DOHH2 (cell line): Measurements from ENCODE around the gene RBM38.
A peak's percentile ranks its signal among the peaks of the same experiment; 100 is the strongest.

ENCODE experiments used
- H3F3A ChIP-seq: fragments of 200-600 bp; sonication (generic), shearing (Covaris generic); 2 replicates; pipeline ENCODE4 v1.6.0; 2016; ENCODE audit warnings: antibody characterized with exemption, mild to moderate bottlenecking; ENCODE audit not compliant: control insufficient read depth, insufficient read depth
- H3K27ac ChIP-seq: fragments of 200-600 bp; sonication (generic); 2 replicates; pipeline ENCODE4 v1.5.1; 2014; ENCODE audit warnings: low read depth, mild to moderate bottlenecking, low read length, moderate library complexity
- H3K27me3 ChIP-seq: fragments of 200-600 bp; sonication (generic); 2 replicates; pipeline ENCODE4 v1.6.1; 2014; ENCODE audit warnings: mild to moderate bottlenecking, low read length, mixed read lengths; ENCODE audit not compliant: control insufficient read depth
- H3K36me3 ChIP-seq: fragments of 200-600 bp; sonication (generic); 2 replicates; pipeline ENCODE4 v1.6.1; 2014; ENCODE audit warnings: mild to moderate bottlenecking, low read length, moderate library complexity, mixed read lengths; ENCODE audit not compliant: control insufficient read depth
- H3K4me1 ChIP-seq: fragments of 200-600 bp; sonication (generic); 2 replicates; pipeline ENCODE4 v1.6.1; 2014; ENCODE audit warnings: mild to moderate bottlenecking, low read length, mixed read lengths; ENCODE audit not compliant: control insufficient read depth
- H3K4me2 ChIP-seq: fragments of 200-600 bp; sonication (generic); 2 replicates; pipeline ENCODE4 v1.6.0; 2014; ENCODE audit warnings: mild to moderate bottlenecking, low read length, moderate library complexity
- H3K4me3 ChIP-seq: fragments of 200-600 bp; sonication (generic); 2 replicates; pipeline ENCODE4 v1.5.1; 2014; ENCODE audit warnings: mild to moderate bottlenecking, low read length, mixed read lengths
- H3K79me2 ChIP-seq: fragments of 200-600 bp; sonication (generic); 2 replicates; pipeline ENCODE4 v1.6.1; 2014; ENCODE audit warnings: mild to moderate bottlenecking, low read length, mixed read lengths; ENCODE audit not compliant: control insufficient read depth
- H3K9me2 ChIP-seq: fragments of 200-600 bp; sonication (generic); replicated peaks from 2 replicates; pipeline ENCODE4 v1.6.1; 2014; ENCODE audit warnings: mild to moderate bottlenecking, low read length, mixed read lengths; ENCODE audit not compliant: control insufficient read depth
- H3K9me3 ChIP-seq: fragments of 200-600 bp; sonication (generic); 2 replicates; pipeline ENCODE4 v1.6.1; 2014; ENCODE audit warnings: antibody characterized with exemption, low read length, mixed read lengths; ENCODE audit not compliant: control insufficient read depth, insufficient read depth
- H4K20me1 ChIP-seq: fragments of 200-600 bp; sonication (generic); 2 replicates; pipeline ENCODE4 v1.6.0; 2014; ENCODE audit warnings: low read depth, mild to moderate bottlenecking, antibody characterized with exemption, low read length, moderate library complexity; ENCODE audit not compliant: control insufficient read depth, insufficient read depth
- CTCF ChIP-seq: fragments of 200-600 bp; sonication (generic); IDR thresholded peaks from one replicate; pipeline ENCODE4 v1.5.1; 2014; ENCODE audit warnings: antibody characterized with exemption, mild to moderate bottlenecking, low read depth, low read length; ENCODE audit not compliant: poor library complexity, severe bottlenecking
- EZH2phosphoT487 ChIP-seq: fragments of 200-600 bp; sonication (generic); IDR thresholded peaks from 2 replicates; pipeline ENCODE4 v1.6.1; 2017; ENCODE audit warnings: borderline replicate concordance, mild to moderate bottlenecking, antibody characterized with exemption, low read length, moderate library complexity, mixed read lengths

Gene RBM38

DNA sequence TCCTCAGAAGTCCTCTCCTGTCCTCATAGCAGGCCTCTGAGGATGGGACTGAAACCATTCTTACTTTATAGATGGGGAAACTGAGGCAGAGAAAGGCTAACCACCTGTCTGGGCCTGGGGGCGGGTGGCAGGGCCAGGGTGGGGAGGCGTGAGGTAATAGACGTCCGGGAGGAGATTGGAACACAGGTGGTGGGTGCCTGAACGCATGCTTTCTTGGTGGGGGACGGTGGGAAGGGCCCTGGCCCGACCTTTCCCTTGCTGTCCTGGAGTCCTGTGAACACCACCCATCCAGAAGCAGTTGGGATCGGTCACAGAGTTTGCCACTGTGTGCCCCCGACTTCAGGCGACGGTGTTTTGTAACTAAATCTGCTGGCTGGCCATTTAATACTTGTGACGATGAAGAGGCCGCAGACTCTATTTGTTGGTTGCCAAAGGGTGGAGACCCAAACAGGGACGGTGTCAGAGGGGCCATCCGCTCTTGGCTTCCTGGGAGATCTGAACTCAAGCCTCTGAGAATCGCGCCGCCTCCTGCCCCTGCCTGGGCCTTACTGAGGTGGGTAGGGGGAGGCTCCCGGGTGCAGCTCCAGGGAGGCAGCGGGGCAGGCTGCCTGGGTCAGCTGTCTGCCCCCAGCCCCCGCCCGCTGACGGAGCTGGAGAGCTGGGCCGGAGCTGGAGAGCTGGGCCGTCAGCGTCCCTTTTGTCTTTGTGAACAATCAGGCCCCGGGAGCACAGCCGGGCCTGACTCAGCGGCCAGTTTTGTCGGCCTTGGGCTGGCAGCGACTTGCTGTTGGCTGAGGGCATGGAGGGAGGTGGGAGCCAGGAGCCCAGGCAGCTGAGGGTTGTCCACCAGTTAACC, 4.1 kb downstream of the RBM38 start:
- Histone ChIP-seq H3K4me2 (peak overlapping the region; percentile 88), H3K79me2 (peaks cover 83% of the 10 kb centered on the region), H4K20me1 (peaks cover 28% of the 10 kb centered on the region), H3K27me3 (no peaks in the 10 kb centered on the region), H3F3A (peaks cover 51% of the 10 kb centered on the region), H3K4me3 (peak overlapping the region; percentile 95), H3K27ac (peak overlapping the region; percentile 95), H3K9me3 (no peaks in the 10 kb centered on the region), H3K4me1 (peaks cover 79% of the 10 kb centered on the region), H3K36me3 (peaks cover 82% of the 10 kb centered on the region), H3K9me2 (no peaks in the 10 kb centered on the region)
- TF ChIP-seq EZH2phosphoT487 (no peak), CTCF (no peak)

DNA sequence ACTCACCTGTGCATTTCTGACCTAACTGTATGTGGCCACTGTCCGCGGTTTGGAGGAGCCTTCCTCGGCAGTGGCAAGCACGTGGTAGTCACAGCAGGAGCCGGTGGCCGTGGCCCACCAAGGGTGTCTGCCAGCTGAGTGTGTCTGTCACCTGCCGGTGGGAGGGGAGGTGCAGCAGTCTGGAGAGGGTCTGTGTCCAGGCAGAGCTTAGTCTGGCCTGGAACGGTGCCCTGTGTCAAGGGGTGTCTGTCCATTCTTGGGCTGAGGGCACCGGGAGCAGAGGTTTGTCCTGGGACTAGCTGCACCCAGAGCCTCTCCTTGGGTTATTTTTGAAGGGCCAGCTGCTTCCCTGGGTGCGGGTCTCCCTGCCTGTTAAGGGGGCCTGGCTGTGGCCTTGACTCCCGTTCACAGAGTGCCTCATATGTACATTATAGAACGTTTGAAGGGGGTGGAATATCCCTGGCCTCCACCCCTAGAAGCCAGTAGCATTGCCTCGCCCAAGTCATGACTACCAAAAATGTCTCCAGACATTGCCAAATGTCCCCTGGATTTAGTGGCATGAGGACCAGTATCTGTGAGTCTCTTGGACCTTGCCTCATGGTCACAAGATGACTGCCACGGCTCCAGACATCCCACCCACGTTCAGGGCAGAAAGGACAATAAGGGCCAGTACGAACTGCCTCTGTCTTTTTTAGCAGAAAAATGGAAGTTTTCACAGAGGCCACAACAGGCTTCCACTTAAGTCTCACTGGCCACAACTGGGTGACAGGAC, 5.2 kb downstream of the RBM38 start:
- TF ChIP-seq CTCF: no peak
- TF ChIP-seq EZH2phosphoT487: no peak
- H3K4me2 ChIP-seq: peak overlapping the region; percentile 88
- H3K79me2 ChIP-seq: peaks cover 94% of the 10 kb centered on the region

GRCh38 chr20:57396984-57397692, 5.9 kb downstream of the RBM38 start:
- peak overlapping the region; percentile 88 for H3K4me2 ChIP-seq
- H4K20me1 ChIP-seq: peaks cover 35% of the 10 kb centered on the region
- peaks cover 46% of the 10 kb centered on the region for H3F3A ChIP-seq
- no peaks in the 10 kb centered on the region for H3K9me3 ChIP-seq
- H3K4me1 ChIP-seq: peaks cover 87% of the 10 kb centered on the region
- H3K4me3 ChIP-seq: peak overlapping the region; percentile 95
- peak overlapping the region; percentile 95 for H3K27ac ChIP-seq
- no peaks in the 10 kb centered on the region for H3K9me2 ChIP-seq
- no peaks in the 10 kb centered on the region for H3K27me3 ChIP-seq
- peaks cover 95% of the 10 kb centered on the region for H3K36me3 ChIP-seq
- TF ChIP-seq CTCF (no peak), EZH2phosphoT487 (no peak)
- peaks cover 94% of the 10 kb centered on the region for H3K79me2 ChIP-seq

More for the DNA sequence above, 5.2 kb downstream of the RBM38 start:
- peak overlapping the region; percentile 95 for H3K4me3 ChIP-seq
- H4K20me1 ChIP-seq: peaks cover 30% of the 10 kb centered on the region
- H3K36me3 ChIP-seq: peaks cover 93% of the 10 kb centered on the region
- H3K27me3 ChIP-seq: no peaks in the 10 kb centered on the region
- H3K27ac ChIP-seq: peak overlapping the region; percentile 95
- peaks cover 46% of the 10 kb centered on the region for H3F3A ChIP-seq
- H3K9me2 ChIP-seq: no peaks in the 10 kb centered on the region
- H3K9me3 ChIP-seq: no peaks in the 10 kb centered on the region
- peaks cover 83% of the 10 kb centered on the region for H3K4me1 ChIP-seq
